GM21825 (cell line): ENCODE results near the gene LY86.
"Not testable (repeated sequence)": the region's sequence is repeated elsewhere in the genome, so short reads cannot be mapped to it uniquely, and the experiment has no call there.

Experiments
- ATAC-seq: cut with Tn5 transposase; IDR thresholded peaks from one replicate; pipeline ENCODE4 v1.9.1; 2021; ENCODE audit warnings: mild to moderate bottlenecking, moderate library complexity; ENCODE audit not compliant: unreplicated experiment

LY86 gene

DNA sequence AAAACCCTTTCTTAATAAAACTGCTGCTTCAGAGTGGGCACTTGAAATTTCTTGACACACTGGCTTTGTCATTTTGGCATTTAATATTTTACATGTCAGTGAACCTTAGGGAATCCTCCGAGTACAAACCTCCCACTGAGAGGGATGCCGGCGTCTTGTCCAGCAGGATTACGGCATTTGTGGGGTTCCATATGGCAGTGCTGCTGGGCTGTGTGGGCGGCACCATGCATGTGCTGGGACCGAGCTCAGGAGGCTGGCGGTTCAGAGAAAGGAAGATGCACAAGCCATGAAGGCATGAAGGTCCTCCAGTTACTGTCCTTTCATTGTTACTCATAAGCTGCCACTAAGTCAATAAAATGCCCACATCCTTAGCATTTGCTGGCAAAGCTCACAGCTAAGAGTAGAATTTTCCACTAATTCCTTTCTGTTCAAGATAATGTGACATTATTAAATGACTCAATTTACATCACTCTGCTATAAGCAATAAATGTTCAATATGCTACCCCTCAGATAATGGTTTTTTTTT, 61.4 kb downstream of the LY86 start:
- ATAC-seq: no peak

DNA sequence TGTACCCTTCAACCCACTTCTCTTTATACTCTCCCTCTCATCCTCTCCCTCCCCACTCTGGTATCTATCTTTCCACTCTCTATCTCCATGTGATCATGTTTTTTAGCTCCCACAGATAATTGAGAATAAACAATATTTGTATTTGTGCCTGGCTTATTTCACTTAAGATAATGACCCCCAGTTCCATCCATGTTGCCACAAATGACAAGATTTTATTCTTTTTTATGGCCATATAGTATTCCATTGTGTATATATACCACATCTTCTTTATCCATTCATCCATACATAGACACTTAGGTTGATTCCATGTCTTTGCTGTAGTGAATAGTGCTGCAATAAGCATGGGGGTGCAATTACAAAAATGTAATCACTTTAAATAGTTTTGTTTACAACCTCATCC, 62.3 kb downstream of the LY86 start:
- no peak for ATAC-seq

DNA sequence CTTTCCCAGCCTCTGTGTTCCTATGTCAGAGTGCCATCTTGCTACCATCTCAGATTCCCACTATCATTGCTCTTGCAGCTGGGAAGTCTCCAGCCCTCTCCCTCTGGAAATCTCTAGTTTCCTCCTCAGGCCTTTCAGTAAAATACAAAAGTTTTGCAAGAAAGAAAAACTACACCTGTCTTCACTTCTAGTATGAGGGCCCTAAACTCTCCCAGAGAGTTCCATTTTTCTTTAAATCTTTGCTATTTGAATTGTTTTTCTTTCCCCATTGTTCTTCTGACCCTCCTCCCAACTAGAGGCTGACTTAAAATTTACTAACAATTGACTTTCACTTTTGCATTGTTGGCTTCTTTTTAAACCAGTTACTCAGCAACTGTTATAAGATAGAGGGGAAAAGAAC, 62.8 kb downstream of the LY86 start:
- no peak for ATAC-seq

DNA sequence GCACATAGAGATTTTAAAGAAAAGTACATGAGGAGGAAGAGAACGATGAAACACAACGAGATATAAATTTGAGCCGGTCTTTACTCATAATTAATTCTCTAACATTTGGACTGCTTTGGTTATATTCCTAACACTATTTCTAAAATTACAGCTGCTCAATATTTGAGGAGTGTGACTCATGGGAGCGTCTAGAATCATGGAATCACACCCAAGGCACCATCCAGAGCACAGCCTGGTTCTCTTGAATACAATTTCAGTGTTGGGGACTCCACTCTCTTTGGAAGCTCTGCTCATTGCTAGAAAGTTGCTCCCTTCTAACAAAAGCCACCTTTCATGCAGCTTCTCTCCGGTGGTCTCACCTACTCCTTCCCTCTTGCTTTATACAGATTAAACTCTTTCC, 64.4 kb downstream of the LY86 start:
- no peak for ATAC-seq

DNA sequence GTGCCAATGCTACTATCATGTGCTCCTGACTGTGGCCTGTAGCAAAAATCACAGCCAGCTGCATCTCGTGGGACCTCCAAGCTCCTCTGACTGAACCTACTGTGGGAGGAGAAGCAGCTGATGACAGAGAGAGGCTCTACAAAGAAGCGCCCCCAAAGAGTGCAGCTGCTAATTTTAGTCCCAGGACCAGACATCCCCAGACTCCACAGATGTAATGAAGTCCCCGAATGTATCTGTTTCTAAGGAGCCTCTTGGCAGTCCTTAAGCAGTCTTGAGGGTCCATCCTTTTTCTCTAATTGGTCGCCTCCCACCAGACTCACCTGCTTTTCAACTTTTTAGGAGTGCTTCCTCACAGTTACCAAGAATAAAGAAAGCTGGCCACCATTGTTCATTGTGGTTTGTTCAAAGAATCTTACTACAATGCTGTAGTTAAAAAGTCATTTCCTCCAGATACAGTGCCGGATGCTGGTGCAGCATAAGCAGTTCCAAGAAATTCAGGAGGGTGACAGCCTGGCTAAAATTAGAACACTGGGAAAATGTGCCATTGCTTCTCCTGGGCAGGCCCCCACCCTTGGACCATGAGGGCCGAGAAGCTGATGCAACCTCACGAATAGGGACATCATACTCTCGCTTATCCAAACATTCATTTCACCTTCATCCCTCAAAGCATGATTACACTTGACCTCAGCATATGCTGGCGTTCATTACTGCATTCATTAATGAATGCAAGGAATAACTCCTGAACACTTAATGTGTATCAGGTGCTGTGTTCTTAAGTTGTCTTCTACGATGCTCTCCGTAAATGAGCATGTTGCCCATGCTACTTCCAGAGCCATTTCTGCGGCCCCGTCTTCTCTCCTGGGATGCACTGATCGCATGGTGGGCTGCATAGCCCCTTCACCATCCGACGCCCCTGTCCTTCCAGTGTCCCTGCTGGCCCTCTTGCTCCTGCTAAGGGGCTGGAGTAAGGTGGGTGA, 66.4 kb downstream of the LY86 start:
- no peak for ATAC-seq

DNA sequence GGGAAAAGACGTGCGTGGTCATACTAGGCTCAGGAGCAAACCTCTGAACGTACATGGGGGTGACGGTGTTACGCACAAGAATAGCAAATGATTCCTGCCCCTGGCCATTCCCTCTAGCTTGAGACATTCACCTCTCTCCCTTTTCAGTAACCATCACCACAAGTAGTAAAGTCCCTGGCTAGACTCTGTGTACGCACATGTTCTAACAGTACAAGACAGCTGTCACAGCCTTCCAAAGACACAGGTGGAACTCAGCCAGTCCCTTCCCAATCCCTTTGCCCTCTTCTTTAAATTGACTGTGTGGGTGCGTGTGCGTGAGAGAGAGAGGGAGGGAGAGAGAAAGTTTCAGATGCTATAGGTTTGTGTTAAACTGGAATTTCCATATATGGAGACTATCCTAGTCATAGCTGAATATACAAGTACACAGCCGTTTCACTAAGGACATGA, 67.3 kb downstream of the LY86 start:
- no peak for ATAC-seq

DNA sequence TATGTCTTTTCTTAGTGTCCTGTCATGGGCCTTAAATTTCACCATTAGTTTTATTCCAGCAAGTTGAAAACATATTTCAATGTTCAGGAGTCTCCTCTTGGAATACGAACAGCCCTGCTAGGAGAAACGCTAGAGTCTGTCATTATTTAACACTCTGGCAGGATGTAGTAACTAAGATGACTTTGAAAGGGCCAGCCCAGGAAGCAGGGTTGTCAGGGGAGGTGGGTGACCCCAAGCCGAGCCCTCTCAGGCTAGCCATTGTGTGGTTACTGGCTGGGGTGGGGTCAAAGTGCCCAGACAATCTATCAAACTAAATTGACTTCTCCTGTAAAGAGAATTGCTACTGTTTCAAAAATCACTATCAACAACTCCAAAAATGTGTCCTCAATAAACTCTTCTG, 67.8 kb downstream of the LY86 start:
- no peak for ATAC-seq

DNA sequence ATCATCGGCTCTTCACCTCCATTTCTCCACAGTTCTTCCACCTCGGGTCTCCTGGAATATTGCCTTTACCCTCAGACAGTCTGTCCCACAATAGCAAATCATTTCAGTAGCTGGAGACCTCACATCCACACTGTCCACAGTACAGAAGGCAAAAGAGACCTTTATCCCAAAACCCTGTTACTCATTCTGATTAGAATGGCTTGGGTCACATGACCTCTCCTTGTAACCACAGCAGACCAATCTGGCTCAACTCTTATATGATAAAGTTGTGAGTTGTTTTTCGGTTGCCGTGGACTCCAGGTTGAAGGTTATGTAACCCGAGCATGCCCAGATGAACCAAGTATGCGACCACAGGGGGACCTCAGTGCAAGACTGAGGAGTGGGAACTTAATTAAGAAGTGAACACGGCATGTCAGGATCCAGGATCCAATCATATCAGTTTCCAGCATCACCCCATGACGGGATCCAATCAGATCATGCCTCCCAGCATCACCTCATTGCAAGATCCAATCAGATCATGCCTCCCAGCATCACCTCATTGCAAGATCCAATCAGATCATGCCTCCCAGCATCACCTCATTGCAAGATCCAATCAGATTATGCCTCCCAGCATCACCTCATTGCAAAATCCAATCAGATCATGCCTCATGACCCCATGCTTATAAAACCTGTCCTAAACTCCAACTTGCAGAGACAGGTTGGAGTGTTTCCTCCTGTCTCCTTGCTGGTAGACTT, 68.7 kb downstream of the LY86 start:
- ATAC-seq: no peak

DNA sequence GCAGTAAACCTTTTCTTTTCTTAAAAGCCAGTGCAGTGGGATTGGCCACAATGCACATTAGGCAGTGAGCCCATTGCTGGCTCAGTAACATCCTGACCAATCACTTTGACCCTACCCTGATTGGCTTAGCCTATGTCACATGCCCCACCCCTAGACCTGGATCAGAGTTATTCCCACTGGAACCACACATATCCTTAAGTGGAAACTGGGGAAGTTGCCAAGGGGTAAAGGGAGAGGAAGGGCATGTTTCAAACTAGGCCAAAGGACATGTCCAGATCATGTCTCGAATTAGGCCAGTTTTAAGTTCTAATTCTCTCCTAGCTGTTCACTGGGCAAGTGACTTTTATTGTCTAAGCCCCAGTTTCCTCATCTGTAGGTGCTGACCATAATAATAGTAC, 69.3 kb downstream of the LY86 start:
- no peak for ATAC-seq

DNA sequence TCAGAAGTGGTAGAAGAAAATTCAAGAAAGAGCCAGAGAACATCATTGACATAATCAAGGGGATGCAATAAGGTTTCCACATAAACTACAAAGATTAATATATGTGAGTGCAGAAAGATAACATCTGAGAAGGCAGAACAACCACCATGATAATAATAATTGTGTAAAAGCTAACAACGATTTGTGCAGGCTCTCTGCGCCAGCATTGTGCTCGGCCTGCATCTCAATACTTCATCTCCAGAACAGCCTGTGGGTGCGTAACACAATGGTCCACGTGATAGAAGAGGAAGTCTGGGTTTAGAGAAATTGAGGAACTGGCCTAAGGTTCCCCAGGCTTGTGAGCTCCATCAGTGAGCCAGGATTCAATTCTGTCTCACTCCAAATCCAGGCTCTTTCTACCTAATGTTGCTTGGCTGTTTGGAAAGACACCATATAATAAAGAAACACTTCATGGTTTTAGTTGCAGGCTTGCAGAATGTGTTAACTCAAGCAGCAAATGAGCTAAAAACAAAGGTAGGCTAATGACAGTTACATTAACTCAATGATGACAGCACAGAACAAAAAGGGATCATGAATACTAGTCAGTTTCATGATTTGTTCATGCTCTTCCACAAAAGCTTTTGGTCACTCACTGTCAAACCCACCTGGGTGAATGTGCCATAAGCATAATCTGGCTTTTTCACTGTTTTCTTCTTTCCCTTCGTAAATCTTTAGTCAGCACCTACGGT, 71.2 kb downstream of the LY86 start:
- peak; percentile 60 for ATAC-seq

DNA sequence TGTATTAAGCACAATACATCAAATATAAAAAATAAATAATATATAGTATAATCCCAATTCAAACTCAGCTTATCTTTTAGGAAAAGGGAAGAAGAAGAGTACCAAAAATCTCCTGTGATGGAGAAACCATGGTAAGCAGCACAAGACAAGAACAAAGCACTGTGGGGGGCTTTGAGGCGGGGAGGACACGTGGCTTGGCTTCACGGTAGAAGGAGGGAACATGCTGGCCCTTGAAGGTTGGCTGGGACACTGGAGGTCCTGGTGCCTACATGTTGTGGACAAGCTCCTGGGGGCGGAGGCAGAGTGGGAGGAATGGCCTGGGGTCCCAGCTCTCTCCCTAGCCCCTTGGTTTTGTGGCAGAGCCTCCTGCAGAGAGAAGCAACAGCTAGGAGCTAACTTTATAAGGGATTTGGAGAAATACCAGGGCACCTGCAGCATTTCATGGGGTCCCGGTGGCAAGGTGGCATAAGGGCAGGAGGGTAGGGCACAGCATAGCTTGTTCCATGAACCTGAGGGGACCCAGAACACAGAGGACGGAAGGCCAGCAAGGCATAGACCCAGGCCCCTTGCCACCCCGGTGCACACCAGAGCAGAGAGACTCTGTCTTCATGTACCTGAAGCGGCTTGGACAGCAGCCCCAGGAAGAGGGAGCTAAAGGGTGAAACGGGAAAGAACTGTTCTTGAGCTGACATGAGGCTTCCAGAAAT, 72.0 kb downstream of the LY86 start:
- no peak for ATAC-seq

DNA sequence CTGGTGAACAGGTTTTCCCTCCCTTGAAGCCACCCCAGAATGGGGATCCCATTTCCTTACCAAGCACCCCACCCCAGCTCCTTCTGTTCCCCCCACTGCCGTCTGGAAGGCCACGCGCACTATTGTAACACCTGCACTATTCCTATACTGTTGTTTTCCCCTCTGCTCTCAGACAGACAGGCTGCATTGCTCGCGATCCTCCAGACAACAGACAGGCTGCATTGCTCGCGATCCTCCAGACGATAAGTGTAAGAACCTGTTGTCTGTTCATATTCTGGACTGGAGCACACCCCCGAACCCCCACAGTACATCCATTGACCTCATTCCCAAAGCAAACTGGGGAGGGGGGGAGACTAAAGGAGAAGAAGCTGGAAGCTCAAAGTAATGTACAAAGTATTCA, 72.7 kb downstream of the LY86 start:
- no peak for ATAC-seq

DNA sequence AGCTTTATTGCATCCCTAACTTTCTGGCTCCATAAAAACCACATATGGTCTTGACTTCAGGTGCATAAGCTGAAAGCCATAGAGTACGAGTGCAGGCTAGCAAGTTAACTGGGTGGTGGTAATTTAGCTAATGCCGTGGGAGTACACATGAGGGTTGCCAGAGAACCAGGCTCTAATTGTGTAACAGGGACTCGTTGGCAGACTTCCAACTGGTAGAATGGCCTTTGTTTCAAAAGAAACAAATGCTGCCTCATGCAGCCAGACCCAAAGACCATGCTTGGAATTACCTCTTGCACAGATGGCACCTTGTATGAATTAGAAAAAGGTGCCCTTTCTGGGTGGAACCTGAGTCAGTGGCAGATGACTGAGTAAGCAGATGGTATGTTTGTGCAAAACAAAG, 73.2 kb downstream of the LY86 start:
- ATAC-seq: no peak

DNA sequence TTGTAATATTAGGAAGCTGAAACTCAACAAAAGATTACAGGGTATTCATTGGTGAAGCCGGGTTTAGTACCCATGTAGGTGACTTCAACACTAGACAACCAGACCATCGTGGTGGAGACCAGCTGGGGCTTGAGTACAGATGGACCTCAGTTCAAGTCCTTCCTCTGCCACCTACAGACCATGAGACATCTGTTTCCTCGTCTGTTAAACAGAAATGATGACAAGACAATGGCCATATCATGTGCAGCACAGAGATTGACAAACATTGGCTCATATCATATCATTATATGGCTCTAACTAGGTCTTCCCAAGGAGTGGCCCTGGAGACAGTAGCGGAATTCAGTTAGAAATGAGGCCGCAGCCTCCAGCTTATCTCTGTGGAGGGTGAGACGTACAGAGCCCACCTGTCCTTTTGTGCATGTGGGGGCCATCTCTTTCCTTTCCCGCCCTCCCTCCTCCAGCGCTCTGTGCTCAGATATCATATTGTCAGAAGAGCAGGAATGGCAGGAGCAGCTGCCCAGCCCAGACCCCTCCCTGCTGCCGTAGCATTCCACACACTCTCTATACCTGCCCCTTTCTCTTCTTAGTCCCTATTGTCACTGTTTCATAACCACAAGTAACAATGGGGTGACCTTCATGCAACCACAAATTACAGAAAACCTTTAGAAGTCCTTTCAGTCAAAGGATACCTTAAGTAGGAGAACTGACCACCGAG, 75.1 kb downstream of the LY86 start:
- no peak for ATAC-seq

DNA sequence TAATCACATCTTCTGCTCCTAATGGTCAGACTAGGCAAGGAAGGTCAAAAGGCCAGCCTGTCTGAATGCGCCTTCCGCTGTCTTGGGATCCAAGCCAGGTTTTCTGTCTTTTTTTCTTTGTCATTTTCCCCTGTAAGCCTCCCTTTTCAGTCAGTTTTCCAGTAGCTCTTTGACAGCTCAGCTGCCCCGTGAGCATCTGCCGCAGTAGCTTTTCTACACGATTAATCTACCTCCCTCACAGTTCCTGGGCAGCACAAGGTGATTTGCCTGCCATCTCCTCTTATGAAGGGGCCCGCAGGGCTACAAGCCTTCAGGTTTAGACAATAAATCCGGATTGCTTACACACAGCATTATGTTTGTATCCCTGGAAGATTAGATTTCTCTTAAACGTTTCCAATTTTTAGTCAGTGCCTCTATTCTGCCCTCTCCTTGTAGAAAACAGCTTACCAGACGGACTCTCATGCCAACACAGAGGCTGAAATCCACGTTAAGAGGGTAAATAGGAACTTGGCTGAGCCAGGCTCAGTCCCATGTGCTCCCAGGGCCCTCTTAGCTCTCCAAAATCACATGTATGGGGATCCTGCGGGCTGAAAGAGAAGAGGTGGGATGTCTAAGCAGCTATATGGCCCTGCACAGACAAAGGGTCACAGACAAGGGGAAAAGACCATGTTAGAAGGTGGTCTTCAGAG, 77.2 kb downstream of the LY86 start:
- no peak for ATAC-seq

DNA sequence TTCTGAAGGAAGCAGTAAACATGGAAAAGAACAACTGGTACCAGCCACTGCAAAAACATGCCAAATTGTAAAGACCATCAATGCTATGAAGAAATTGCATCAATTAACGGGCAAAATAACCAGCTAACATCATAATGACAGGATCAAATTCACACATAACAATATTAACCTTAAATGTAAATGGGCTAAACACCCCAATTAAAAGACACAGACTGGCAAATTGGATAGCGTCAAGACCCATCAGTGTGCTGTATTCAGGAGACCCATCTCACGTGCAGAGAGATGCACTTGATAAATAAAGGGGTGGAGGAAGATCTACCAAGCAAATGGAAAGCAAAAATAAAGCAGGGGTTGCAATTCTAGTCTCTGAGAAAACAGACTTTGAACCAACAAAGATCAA, 81.6 kb downstream of the LY86 start:
- not testable (repeated sequence) for ATAC-seq

DNA sequence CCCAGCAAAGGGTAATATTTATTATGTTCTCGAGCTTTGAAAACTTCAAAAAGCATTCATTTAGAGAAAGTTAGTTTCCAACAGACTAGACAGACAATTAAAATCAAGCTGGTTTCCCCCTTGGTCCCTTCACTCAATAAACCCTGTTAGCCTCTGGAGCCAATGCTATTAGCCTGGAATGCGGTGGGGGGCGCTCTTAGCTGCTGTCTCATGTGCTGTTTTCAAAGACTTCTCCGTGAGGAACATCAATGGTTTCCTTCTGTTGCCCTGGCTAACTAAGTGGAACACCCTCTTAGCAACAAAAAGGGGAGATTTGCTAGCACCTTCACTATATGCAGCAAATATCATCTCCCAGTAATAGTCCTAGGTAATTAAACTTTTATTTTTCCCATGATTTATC, 86.4 kb downstream of the LY86 start:
- ATAC-seq: no peak

DNA sequence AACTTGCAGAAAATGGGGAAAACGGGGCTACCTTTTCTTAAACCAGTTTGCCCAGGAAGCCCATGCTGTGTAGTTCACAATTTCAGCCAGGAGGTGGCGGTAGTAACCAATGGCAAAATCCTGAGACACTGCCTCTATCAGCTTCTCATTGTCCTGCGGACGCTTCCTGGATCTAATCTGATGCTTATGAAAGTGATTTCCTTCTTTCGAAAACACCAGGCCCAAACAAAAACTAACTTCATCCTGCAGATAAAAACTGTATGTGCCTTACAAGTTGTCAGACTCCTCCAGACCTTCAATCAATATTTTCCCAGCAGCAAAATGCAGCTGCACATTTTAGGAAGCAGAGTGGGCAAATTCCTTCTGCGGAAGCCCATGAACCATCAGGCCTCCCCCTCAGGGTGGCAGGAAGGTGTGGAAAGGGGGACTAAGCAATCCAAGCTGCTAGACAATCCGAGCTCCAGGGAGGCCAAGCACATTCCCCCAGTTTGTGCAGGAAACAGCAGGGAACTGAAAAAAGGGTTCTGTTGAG, 88.5 kb downstream of the LY86 start:
- ATAC-seq: peak; percentile 78

DNA sequence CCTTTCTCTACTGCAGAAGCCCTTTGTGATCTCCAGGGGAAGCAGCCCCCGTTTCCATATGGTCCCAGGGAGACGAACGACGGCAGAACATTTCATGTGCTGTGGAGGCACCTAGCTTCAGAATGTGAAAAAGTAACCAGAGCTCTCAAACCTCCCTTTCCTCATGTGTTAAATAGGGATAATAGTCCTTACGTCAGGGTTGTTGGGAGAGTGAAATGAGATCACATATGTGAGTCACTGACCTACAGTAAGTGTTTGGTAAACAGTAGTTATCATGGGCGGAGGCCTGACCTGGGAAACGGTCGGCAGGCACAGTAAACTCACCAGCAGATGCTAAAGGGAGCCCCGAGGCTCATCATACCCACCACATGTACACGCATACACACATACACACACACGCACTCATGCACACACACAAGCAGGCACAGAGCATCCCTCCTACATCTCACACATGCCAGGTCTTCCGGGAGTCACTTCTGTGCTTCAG, 89.7 kb downstream of the LY86 start:
- no peak for ATAC-seq
